Adipose tissue (tissue), 3 donors: ENCODE results near the gene VWC2L. TPM values are rescaled to one million over a fixed set of nuclear protein-coding genes. Genes with fewer than 3 reads are reported as not detected.

Source experiments
- H3K27ac ChIP-seq: one replicate; pipeline ENCODE4 v1.5.1; 2013; ENCODE audit warnings: low read depth, low read length
- WGBS, 3 donors: extraction: QIAGEN DNeasy Blood & Tissue Kit; methylation state at CpG; one replicate each; pipeline ENCODE4 v1.1.7; 2013; 5-methylcytosine and 5-hydroxymethylcytosine counted together
- polyA plus RNA-seq, 3 donors: library from polyadenylated mRNA; stranded (reverse); fragments of 200-250 nt; gene quantifications; one replicate each; pipeline ENCODE4 v1.2.3, GENCODE V29; 2013
- donor health status: healthy with polysubstance abuse.
- donor health status: Bipolar disorder and iron deficiency.
- donor health status: healthy.

VWC2L gene
- polyA plus RNA-seq, 3 donors, result not detected

- 51 to 82% (median 80%) methylated on average over 4 of the region's 4 CpGs for WGBS, 3 donors
Observed at GRCh38 chr2:214569419-214570035, 158.7 kb downstream of the VWC2L start.

GRCh38 chr2:214574084-214574781 is 163.4 kb downstream of the VWC2L start:
- WGBS, 3 donors, result 86 to 93% (median 88%) methylated on average over 3 of the region's 3 CpGs
- H3K27ac ChIP-seq, result no peak overlapping the region

More at GRCh38 chr2:214569419-214570035, 158.7 kb downstream of the VWC2L start:
- H3K27ac ChIP-seq, result no peak overlapping the region

DNA sequence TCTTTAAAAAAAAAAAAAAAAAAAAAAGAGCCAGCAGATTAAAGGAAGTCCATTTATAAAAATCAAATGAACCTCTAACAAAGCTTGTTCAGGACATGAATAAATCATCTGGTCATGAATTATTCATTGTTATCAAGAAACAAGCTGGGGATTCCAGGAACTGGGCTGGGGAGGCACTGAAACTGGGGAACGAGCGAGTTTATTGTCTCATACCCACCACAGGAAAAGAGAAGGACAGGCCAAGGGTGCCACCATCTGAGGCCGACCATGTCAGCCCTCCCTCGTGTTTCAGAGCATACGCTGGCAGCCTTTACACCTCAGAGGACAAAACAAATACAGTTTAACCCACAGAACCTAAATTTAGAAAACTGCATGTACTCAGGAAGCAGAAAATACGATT is 164.2 kb downstream of the VWC2L start:
- H3K27ac ChIP-seq, result no peak overlapping the region
- WGBS, 3 donors, result 38 to 61% (median 44%) methylated on average over 6 of the region's 6 CpGs

GRCh38 chr2:214575465-214575864 is 164.6 kb downstream of the VWC2L start:
- 48 to 58% (median 50%) methylated on average over 7 of the region's 7 CpGs for WGBS, 3 donors
- H3K27ac ChIP-seq, result no peak overlapping the region

DNA sequence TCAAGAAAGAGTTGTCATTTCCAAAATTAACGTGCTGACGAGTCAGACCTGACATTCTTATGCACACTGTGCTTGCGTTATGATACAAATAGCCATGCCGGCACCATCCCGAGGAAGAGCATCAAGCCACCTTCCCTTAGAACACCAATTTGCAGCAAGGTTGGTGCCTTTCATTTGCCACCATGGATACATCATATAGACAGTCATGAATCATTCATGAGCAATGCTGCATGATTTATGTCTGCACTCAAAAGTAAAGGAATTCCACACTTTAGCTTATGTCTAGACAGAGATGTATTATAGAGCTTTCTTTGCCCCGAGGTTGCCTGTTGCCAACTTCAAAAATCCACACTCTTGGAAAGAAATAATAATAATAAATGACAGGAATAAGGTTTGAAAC is 166.9 kb downstream of the VWC2L start:
- WGBS, 3 donors, result 74 to 82% (median 75%) methylated on average over 6 of the region's 6 CpGs
- no peak overlapping the region for H3K27ac ChIP-seq

DNA sequence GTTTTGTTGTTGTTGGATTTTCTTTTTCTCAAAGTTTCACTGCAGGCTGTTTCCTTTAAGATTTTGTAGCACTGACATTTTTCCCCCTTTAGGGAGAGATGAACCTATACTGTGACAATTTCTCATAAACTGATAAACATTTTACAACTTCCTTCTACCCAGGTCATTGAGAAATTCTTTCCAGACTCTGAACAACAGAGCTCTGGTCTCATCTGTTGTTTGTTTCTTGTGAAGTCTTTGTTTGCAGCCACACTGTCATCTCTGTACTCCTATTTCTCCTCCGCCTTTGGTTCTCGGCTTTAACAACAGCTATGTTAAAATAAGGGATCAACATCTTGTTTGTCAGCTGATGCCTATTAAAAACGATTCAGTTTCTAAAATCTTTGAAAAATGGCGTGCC is 167.6 kb downstream of the VWC2L start:
- 56 to 77% (median 69%) methylated on average over 4 of the region's 4 CpGs for WGBS, 3 donors
- no peak overlapping the region for H3K27ac ChIP-seq

- H3K27ac ChIP-seq, result no peak overlapping the region
- WGBS, 3 donors, result 52 to 73% (median 63%) methylated on average over 6 of the region's 6 CpGs
Observed at GRCh38 chr2:214579035-214579434, 168.2 kb downstream of the VWC2L start.

DNA sequence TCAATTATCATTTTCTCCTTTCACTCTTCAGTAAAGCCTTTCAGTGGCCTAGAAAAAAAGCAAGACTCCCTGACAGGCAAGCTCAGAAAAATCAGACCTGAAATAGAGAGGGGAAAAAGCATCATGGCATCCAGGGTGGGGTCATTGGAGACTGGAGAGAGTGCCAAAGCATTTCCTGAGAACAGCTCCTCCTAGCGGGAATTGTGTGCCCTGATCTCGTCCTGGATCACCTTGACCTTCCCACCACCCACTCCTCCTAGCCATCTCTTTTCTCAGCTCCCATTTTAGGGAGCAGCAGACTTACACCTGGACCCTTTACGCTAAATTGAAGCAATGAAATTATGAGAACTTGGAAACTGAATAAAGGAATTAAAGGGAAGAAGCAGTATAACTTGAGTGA is 176.6 kb downstream of the VWC2L start:
- no peak overlapping the region for H3K27ac ChIP-seq
- 42 to 52% (median 51%) methylated on average over 3 of the region's 3 CpGs for WGBS, 3 donors

- 69 to 80% (median 76%) methylated on average over 1 of the region's 1 CpG for WGBS, 3 donors
- H3K27ac ChIP-seq, result no peak overlapping the region
Observed at GRCh38 chr2:214591366-214591765, 180.5 kb downstream of the VWC2L start.

DNA sequence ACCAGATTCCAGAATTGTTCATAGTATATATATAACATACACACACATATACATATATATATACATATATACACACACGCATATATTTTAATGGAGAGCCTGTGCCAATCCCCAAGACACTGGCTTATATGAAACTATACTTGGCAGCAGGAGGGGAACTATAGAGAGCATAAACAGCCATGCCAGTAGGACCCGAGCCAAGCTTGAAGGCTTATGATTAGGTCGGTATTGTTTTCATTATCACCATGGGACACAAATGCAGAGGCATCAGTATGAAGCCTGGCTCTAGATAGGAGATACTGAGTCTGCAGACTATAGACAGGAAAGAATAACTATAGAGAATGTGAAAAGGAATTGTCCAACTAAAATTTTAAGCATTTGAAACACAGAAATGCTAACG is 181.2 kb downstream of the VWC2L start:
- no peak overlapping the region for H3K27ac ChIP-seq
- 66 to 78% (median 76%) methylated on average over 4 of the region's 4 CpGs for WGBS, 3 donors

- no peak overlapping the region for H3K27ac ChIP-seq
- 6 to 41% (median 31%) methylated on average over 1 of the region's 1 CpG for WGBS, 3 donors
Observed at GRCh38 chr2:214593727-214594126, 182.9 kb downstream of the VWC2L start.

GRCh38 chr2:214601852-214602633 is 191.2 kb downstream of the VWC2L start:
- no peak overlapping the region for H3K27ac ChIP-seq
- WGBS, 3 donors, result 65 to 84% (median 70%) methylated on average over 2 of the region's 2 CpGs

DNA sequence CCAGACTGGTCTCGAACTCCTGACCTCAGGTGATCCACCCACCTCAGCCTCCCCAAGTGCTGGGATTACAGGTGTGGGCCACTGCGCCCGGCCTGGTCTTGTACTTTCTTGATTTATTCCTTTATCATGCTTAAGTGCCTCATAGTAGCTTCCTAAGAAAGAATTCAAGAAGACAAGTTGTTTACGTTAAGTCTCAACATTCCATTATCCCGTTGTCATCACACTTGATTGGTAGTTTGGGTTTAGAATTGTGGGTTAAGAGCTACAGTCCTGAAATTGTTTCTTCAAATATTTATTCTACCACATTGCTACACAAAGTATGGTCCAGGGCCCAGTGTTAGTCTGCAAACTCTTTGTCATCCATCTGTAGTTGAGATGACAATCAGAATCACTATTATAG is 194.0 kb downstream of the VWC2L start:
- H3K27ac ChIP-seq, result no peak overlapping the region
- 59 to 83% (median 69%) methylated on average over 5 of the region's 5 CpGs for WGBS, 3 donors

GRCh38 chr2:214607051-214607450 is 196.2 kb downstream of the VWC2L start:
- no peak overlapping the region for H3K27ac ChIP-seq
- 59 to 87% (median 76%) methylated on average over 4 of the region's 4 CpGs for WGBS, 3 donors

DNA sequence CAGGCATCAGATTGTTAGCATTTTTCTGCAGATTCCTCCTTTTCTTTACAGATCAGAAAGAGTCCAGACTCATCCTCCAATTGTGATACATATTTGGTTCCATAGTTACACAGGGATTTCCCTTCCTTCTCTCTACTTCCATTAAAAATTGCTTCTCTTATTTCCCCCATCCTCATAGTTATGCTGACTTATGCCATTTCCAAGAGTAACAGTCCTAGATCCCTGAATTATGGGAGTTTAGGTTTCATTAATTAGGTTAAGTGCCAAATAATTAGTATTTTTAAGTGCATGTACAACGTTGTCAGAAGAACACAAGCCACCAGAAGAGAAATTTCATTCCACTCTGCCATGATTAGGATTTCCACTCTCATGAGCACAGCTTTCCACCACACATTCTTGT is 200.2 kb downstream of the VWC2L start:
- WGBS, 3 donors, result 46 to 70% (median 57%) methylated on average over 1 of the region's 1 CpG
- no peak overlapping the region for H3K27ac ChIP-seq

DNA sequence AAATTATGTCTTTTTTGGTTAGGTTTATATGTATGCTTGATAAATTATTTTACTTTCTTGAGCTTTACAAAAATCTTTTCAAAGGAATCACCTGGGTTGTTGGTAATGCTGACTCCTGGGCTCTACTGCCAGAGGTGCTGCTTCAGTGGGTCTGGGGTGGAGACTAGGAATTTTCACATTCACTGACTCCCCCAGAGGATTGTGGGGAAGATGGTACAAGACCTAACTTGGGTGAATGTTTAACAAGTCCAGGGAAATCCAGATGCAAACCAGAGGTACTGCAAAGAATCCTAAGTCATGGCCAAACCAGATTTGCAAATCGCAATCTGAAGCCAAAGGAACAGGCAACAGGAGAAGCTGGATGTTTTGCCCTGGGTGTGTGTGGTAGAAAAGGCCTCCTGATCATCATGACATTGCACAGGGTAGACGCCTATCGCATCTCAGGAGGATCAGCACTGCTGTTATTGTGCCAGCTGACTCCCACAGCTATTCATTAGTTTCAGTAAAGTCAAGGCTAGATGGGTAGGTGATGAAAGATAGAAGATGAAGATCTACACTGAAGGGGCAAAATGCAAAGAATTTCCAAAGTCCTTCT is 213.4 kb downstream of the VWC2L start:
- WGBS, 3 donors, result 58 to 65% (median 65%) methylated on average over 3 of the region's 3 CpGs

DNA sequence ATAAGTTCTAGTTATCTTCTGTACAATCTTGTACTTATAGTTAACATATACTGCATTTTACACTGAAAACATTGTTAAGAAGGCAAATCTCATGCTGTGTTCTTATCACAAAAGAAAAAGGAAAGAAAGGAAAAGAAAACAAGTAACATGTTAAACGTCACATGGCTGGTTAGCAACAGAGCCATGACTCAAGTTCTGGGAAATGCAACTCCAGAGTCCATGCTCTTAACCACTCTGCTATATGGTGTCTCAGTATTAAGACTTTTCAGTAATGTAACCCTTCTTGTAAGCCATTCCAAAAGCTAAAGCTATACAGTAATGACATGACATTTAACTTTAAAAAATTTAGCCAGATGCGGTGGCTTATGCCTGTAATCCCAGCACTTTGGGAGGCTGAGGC is 217.2 kb downstream of the VWC2L start:
- 67 to 78% (median 71%) methylated on average over 2 of the region's 2 CpGs for WGBS, 3 donors
- no peak overlapping the region for H3K27ac ChIP-seq

More for the DNA sequence above, 213.4 kb downstream of the VWC2L start:
- no peak overlapping the region for H3K27ac ChIP-seq
